B cell (primary cell): ENCODE data around the gene CFLAR. TPM values are rescaled to one million over a fixed set of nuclear protein-coding genes. Genes with fewer than 3 reads are reported as not detected.

Experiments used
- ATAC-seq: fragments of 200-7000 bp; cut with Tn5 transposase; one replicate; pipeline ENCODE4 v1.10.0; 2021; ENCODE audit warnings: low read depth, mild to moderate bottlenecking, moderate number of reproducible peaks, moderate library complexity
- CTCF ChIA-PET: fragments of 350-600 bp; sonication (Branson Sonifier 250); formaldehyde crosslinking; loops from one replicate; lab custom pipeline; 2021; ENCODE audit warnings: antibody characterized with exemption, inconsistent platforms; lab: Charles Lee
- POLR2A ChIA-PET: fragments of 350-600 bp; sonication (Branson Sonifier 250); formaldehyde crosslinking; loops from one replicate; lab custom pipeline; 2021; ENCODE audit warnings: antibody characterized with exemption; lab: Charles Lee
- DNase-seq: peaks from one replicate; pipeline ENCODE4 v3.0.0; 2013
- H2AFZ ChIP-seq: 2 replicates; pipeline ENCODE4 v1.6.1; 2012; ENCODE audit warnings: mild to moderate bottlenecking, low read depth, low read length; ENCODE audit not compliant: insufficient read depth, poor library complexity, severe bottlenecking
- H3K27ac ChIP-seq, 2 donors: 1 replicate in 1 of 2; 2 replicates in 1 of 2; pipeline ENCODE4 v1.5.1; 2012 to 2013; ENCODE audit warnings: low read length in 2 of 2, mild to moderate bottlenecking in 2 of 2, moderate library complexity in 1 of 2
- H3K27me3 ChIP-seq, 4 experiments: fragments of 200-600 bp in 1 of 4; sonication (generic) in 1 of 4; replicated peaks in 1 of 4; 1 replicate in 2 of 4; 2 replicates in 2 of 4; pipeline versions ENCODE4 v1.6.1 to v1.7.0; 2013 to 2016; ENCODE audit warnings: low read length in 3 of 4, mild to moderate bottlenecking in 2 of 4, mixed read lengths in 1 of 4, moderate library complexity in 1 of 4; ENCODE audit not compliant: insufficient read depth in 4 of 4, control insufficient read depth in 3 of 4; ENCODE audit errors: control extremely low read depth in 1 of 4
- H3K36me3 ChIP-seq, 2 experiments: replicated peaks in 1 of 2; 1 replicate in 1 of 2; 2 replicates in 1 of 2; pipeline versions ENCODE4 v1.6.1 to v1.7.1; 2013; ENCODE audit warnings: low read length in 1 of 2; ENCODE audit not compliant: insufficient read depth in 2 of 2, control insufficient read depth in 1 of 2; ENCODE audit errors: control extremely low read depth in 1 of 2, extremely low read depth in 1 of 2
- H3K4me1 ChIP-seq, 2 donors: fragments of 200-600 bp in 1 of 2; sonication (generic) in 1 of 2; 1 replicate in 1 of 2; 2 replicates in 1 of 2; pipeline versions ENCODE4 v1.5.1 to v1.6.1; 2013 to 2017; ENCODE audit warnings: low read length in 2 of 2; ENCODE audit not compliant: control insufficient read depth in 2 of 2, insufficient read depth in 2 of 2
- H3K4me2 ChIP-seq: replicated peaks from 2 replicates; pipeline ENCODE3; 2012; ENCODE audit warnings: mild to moderate bottlenecking, low read depth, low read length; ENCODE audit not compliant: poor library complexity, severe bottlenecking
- H3K4me3 ChIP-seq, 5 experiments: fragments of 200-600 bp in 1 of 5; sonication (generic) in 1 of 5; 1 replicate in 3 of 5; 2 replicates in 2 of 5; pipeline versions ENCODE4 v1.5.1 to v1.7.0; 2011 to 2016; ENCODE audit warnings: low read length in 4 of 5, mild to moderate bottlenecking in 4 of 5, low read depth in 2 of 5, control low read depth in 1 of 5, moderate library complexity in 1 of 5; ENCODE audit not compliant: insufficient read depth in 1 of 5; ENCODE audit errors: control extremely low read depth in 1 of 5, extremely low read depth in 1 of 5
- H3K79me2 ChIP-seq: fragments of 200-600 bp; sonication (generic); one replicate; pipeline ENCODE4 v1.6.0; 2016; ENCODE audit warnings: low read length; ENCODE audit not compliant: control insufficient read depth, insufficient read depth
- H3K9ac ChIP-seq: fragments of 200-600 bp; sonication (generic); 2 replicates; pipeline ENCODE4 v1.6.1; 2017; ENCODE audit warnings: mild to moderate bottlenecking, low read length, moderate library complexity
- H3K9me3 ChIP-seq, 3 donors: one replicate each; pipeline versions ENCODE4 v1.6.1 to v1.7.1; 2013; ENCODE audit warnings: low read length in 2 of 3; ENCODE audit not compliant: control insufficient read depth in 2 of 3, insufficient read depth in 1 of 3; ENCODE audit errors: control extremely low read depth in 1 of 3
- H4K20me1 ChIP-seq: 2 replicates; pipeline ENCODE4 v1.6.0; 2012; ENCODE audit warnings: mild to moderate bottlenecking, low read length; ENCODE audit not compliant: insufficient read depth, control insufficient read depth, poor library complexity, severe bottlenecking
- H3K27ac Mint-ChIP-seq: one replicate; pipeline ENCODE4 v1.8.0; 2021; ENCODE audit warnings: mixed read lengths
- H3K27me3 Mint-ChIP-seq: one replicate; pipeline ENCODE4 v1.8.0; 2021; ENCODE audit warnings: mixed read lengths
- H3K4me1 Mint-ChIP-seq: one replicate; pipeline ENCODE4 v1.8.0; 2021; ENCODE audit warnings: mixed read lengths
- H3K4me3 Mint-ChIP-seq: one replicate; pipeline ENCODE4 v1.8.0; 2021; ENCODE audit warnings: mixed read lengths
- H3K9me3 Mint-ChIP-seq: one replicate; pipeline ENCODE4 v1.8.0; 2022; ENCODE audit warnings: mixed read lengths; ENCODE audit not compliant: insufficient read depth
- CTCF ChIP-seq: fragments of 200-600 bp; IDR thresholded peaks from one replicate; pipeline ENCODE4 v1.8.0; 2022; ENCODE audit warnings: antibody characterized with exemption, mild to moderate bottlenecking
- EZH2 ChIP-seq: IDR thresholded peaks from 2 replicates; pipeline ENCODE4 v1.6.1; 2012; ENCODE audit warnings: borderline replicate concordance, low read depth, mild to moderate bottlenecking, moderate library complexity, low read length; ENCODE audit not compliant: insufficient read depth, poor library complexity, severe bottlenecking
- WGBS: methylation state at CpG from one replicate; pipeline ENCODE4 v1.1.5; 2013; ENCODE audit warnings: missing lambda C conversion rate; ENCODE audit not compliant: insufficient coverage; 5-methylcytosine and 5-hydroxymethylcytosine counted together
- intact Hi-C: fragments of 100-400 bp; cut with micrococcal nuclease; formaldehyde crosslinking; loops from one replicate; pipeline ENCODE4 v1.10.0; 2022
- polyA plus RNA-seq: library from polyadenylated mRNA; depleted of rRNA; stranded (reverse); fragments of >200 nt; gene quantifications from 2 replicates; pipeline ENCODE4 v1.2.3, GENCODE V29; 2012
- total RNA-seq, 2 donors: library from RNA; stranded (reverse); fragments of 120-200 nt in 1 of 2; gene quantifications; 1 replicate in 1 of 2; 2 replicates in 1 of 2; pipeline versions ENCODE4 v1.2.3 to v1.2.4, GENCODE V29; 2013 to 2022

Gene CFLAR
- total and polyA plus RNA-seq, 2 donors (not counting 1 experiment from before 2014, with no cell fraction given) = 58.4 to 216 TPM

DNA sequence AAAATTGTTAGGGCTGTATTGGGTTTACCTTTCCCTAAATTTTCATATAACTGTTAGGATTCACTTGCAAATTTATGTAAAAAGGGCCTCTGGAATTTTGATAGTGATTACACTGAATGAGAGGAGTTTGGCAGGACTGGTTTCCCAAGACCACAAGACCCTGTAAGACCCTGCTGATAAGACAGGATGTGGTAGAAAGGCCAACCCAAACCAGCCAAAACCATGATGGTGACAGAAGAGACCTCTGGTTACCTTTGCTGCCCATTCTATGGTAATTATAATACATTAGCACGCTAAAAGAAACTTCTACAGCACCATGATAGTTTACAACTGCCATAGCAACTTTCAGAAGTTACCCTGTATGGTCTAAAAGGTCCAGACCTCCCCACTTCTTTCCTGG is 58.7 kb downstream of the CFLAR start:
- no peaks in the 10 kb centered on the region for H3K27me3 Mint-ChIP-seq
- H3K4me3 Mint-ChIP-seq = no peak overlapping the region
- Histone ChIP-seq H3K4me3 (no peak overlapping the region), H3K36me3 (no peaks in the 10 kb centered on the region), H3K4me1 (peaks cover 0 to 7% of the 10 kb centered on the region in 2 donors), H2AFZ (no peak overlapping the region), H3K9me3 (peaks cover 0 to 4% (median 0%) of the 10 kb centered on the region in 3 donors), H3K9ac (no peak overlapping the region), H3K27me3 (no peaks in the 10 kb centered on the region), H4K20me1 (no peaks in the 10 kb centered on the region), H3K27ac (no peak overlapping the region), H3K79me2 (peaks cover 5% of the 10 kb centered on the region), H3K4me2 (no peak overlapping the region)
- no peaks in the 10 kb centered on the region for H3K9me3 Mint-ChIP-seq
- ATAC-seq (no peak), DNase-seq (no peak)
- peaks cover 9% of the 10 kb centered on the region for H3K4me1 Mint-ChIP-seq
- ChIA-PET POLR2A (no interaction called here), CTCF (interaction anchor here (1.2 to 3.5 kb wide), 3 partner anchors 42 to 211 kb away, joined by 3 to 46 read pairs (median 4); partner anchors contain the start of gene ORC2)
- TF ChIP-seq EZH2 = no peak
- TF ChIP-seq CTCF = no peak
- intact Hi-C loops = no loop called here
- 75% methylated on average over 1 of the region's 1 CpG for WGBS
- H3K27ac Mint-ChIP-seq = no peak overlapping the region

- H4K20me1 ChIP-seq = no peaks in the 10 kb centered on the region
- no peaks in the 10 kb centered on the region for H3K27me3 ChIP-seq
- DNase-seq (no peak), ATAC-seq (no peak)
- CTCF ChIA-PET = interaction anchor here (1.0 to 3.5 kb wide), 7 partner anchors 13 to 270 kb away, joined by 3 to 46 read pairs (median 4); partner anchors contain the start of genes CFLAR and ORC2
- H3K4me1 Mint-ChIP-seq = peaks cover 4% of the 10 kb centered on the region
- peaks cover 0 to 4% (median 0%) of the 10 kb centered on the region in 3 donors for H3K9me3 ChIP-seq
- WGBS = no CpG with 5 or more reads among the region's 6 CpGs
- TF ChIP-seq EZH2 = no peak
- no peak for TF ChIP-seq CTCF
- no peak overlapping the region for H2AFZ ChIP-seq
- POLR2A ChIA-PET = interaction anchor here (0.7 kb wide), 1 partner anchor 90 kb away, joined by 6 read pairs; no protein-coding TSS in a partner anchor
- H3K4me1 ChIP-seq = peaks cover 0 to 7% of the 10 kb centered on the region in 2 donors
- peak overlapping the region; percentile 59 for H3K27ac Mint-ChIP-seq
- no peaks in the 10 kb centered on the region for H3K36me3 ChIP-seq
- H3K27ac ChIP-seq = no peak overlapping the region
- no peaks in the 10 kb centered on the region for H3K27me3 Mint-ChIP-seq
- H3K9me3 Mint-ChIP-seq = no peaks in the 10 kb centered on the region
- no peak overlapping the region for H3K4me2 ChIP-seq
- intact Hi-C loops = no loop called here
- no peak overlapping the region for H3K4me3 Mint-ChIP-seq
- H3K4me3 ChIP-seq = no peak overlapping the region
- peaks cover 5% of the 10 kb centered on the region for H3K79me2 ChIP-seq
- no peak overlapping the region for H3K9ac ChIP-seq
These were observed 60.1 kb downstream of the CFLAR start for GRCh38 chr2:201176081-201176481.
